GM12892 (cell line): ENCODE data around the gene SLC26A5.

Experiments
- POLR2A ChIP-seq: IDR thresholded peaks from 2 replicates; pipeline ENCODE4 v1.6.1; 2011; ENCODE audit warnings: low read depth, low read length, control low read depth
- TAF1 ChIP-seq: IDR thresholded peaks from 2 replicates; pipeline ENCODE4 v1.6.1; 2011; ENCODE audit warnings: low read depth, mild to moderate bottlenecking, control low read depth, low read length, borderline replicate concordance

DNA sequence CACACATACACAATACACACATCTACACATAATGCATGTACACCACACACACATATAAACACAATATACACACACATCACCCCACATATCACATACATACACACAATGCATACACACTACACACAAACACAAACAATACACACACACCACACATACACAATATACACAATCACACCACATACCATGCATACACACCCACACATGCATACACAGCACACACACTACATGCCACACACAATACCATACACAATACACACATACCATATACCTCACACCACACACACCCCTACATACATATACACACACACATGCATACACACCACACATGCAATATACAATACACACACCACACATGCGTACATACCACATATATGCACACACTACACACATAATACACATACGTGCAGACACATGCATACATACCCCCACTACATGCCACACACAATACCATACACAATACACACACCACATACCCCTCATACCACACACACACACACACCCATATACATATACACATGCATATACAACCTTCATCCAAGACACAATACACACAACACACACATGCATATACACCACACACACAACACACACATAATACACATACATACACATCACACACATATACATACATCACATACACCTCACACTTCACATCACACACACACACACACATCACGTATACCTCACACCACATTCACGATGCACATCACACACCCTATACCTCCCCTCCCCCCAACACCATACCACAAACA, 64.6 kb downstream of the SLC26A5 start:
- TF ChIP-seq TAF1 (no peak), POLR2A (no peak)
